Activated CD8-positive, alpha-beta memory T cell treated with anti-CD3 and anti-CD28 coated beads, Interleukin-2, amount 50 U/mL, for 1 hour (primary cell): ENCODE data around the gene SYNJ2.
"Not testable (repeated sequence)": the region's sequence is repeated elsewhere in the genome, so short reads cannot be mapped to it uniquely, and the experiment has no call there.

Experiments
- DNase-seq: peaks from one replicate; pipeline ENCODE4 v3.0.0-alpha.2; 2020; ENCODE audit errors: extremely low read depth

SYNJ2 gene

GRCh38 chr6:157981395-157982101 is at the start of gene SYNJ2:
TSS of gene SYNJ2 (plus strand) at chr6:157981863. CDS start at chr6:157981962, 99 bp downstream.
- DNase-seq, result peak; percentile 53

GRCh38 chr6:157935786-157936185 is 45.9 kb upstream of the SYNJ2 start:
- no peak for DNase-seq

GRCh38 chr6:157937318-157937717 is 44.3 kb upstream of the SYNJ2 start:
- DNase-seq, result no peak

DNA sequence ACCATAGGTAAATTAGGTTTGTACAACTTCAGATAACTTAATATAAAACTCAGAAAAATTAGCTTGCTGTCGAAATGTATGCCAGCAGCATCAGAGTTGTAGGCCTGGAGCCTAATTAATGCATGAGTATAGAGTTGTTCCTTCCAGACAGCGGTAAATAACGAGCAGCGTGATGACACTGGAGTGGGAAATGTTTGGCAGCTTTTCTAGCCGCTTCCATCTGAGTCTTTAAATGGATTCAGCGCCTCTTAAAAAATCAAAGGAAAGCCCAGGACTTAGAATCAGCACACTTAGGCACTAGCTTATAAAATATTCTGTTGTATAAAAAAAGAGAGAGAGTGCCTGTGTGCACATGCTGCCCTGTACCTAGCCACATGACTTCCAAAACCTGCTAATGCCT is 43.7 kb upstream of the SYNJ2 start:
- no peak for DNase-seq

- not testable (repeated sequence) for DNase-seq
Observed at GRCh38 chr6:157940375-157941036, 41.2 kb upstream of the SYNJ2 start.

- DNase-seq, result no peak
Observed at GRCh38 chr6:157941101-157941863, 40.4 kb upstream of the SYNJ2 start.

DNA sequence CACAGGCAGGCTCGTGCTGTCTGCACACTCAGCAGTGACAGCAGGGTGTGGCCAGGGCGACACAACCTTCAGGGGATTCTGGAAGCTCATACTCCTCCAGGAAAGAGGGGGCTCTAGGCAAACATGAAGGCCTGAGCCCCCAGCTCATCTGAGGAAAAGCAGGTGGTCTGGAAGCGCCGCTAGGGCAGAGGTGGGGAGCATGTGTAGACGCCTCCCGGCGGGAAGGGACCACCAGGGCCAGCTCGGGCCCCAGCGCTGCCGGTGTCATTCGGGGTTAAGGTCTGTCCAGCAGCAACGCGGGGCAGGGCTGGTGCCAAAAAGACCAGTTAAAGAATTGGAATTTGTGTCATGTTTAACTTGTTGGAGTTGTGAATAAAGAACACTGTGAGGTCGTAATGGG is 39.3 kb upstream of the SYNJ2 start:
- DNase-seq, result no peak

DNA sequence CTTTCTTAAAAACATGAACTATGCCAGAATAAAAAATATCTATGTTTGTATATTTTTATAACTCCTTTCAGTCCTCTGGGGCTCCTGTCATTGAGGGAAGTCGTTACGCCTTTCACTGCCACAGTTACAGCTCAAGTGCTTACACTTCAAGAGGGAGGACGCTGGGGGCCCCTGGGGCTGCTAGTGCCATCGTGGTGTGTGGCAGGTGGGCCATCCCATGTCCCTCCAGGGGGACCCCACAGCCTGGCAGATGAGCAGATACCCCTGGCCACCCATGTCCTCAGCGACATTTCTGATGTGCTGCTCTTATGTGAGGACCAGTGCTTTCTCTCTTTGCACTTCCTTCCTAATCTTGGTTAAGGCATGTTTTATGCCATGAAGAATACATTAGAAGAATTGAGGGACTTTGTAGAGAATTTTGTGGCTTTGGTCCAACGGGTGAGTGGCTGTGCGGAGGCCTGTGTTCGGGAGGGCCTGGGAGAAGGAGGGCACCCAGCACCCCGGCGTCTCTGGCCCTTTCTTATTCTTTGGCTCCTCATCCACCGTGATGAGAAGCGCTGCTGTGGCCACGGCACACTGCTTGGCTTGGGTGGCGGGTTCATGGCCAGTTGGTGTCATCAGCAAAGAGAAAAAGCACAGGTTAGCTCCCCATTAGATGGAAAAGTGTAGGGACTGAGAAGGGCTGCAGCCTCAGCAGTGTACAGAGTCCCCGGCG is 38.3 kb upstream of the SYNJ2 start:
- no peak for DNase-seq

DNA sequence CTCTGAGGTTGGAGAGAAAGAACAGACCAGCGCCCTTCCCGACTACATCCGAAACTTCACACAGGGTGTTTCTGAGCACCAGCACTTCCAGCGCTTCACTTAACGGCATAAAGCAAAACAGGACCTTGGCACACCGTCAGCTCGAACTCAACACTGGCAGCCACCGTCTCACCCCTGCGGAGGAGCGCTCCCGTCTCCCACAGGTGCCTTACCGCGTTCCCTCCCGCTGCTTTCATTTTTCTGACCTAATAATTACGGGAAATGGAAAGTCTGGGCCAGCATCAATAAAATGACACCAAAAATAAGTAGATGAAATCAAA is 37.7 kb upstream of the SYNJ2 start:
- DNase-seq, result no peak

GRCh38 chr6:157944983-157945931 is 36.4 kb upstream of the SYNJ2 start:
- peak; percentile 17 for DNase-seq

- DNase-seq, result no peak
Observed at GRCh38 chr6:157946053-157946617, 35.5 kb upstream of the SYNJ2 start.

- DNase-seq, result no peak
Observed at GRCh38 chr6:157946865-157947532, 34.7 kb upstream of the SYNJ2 start.

DNA sequence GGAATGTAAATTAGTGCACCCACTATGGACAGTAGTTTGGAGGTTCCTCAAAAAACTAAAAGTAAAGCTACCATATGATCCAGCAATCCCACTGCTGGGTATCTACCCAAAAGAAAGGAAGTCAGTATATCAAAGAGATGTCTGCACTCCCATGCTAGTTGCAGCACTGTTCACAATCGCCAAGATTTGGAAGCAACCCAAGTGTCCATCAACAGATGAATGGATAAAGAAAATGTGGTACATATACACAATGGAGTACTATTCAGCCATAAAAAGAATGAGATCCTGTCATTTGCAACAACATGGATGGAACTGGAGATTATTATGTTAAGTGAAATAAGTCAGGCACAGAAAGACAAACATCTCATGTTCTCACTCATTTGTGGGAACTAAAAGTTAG is 30.8 kb upstream of the SYNJ2 start:
- DNase-seq, result not testable (repeated sequence)

DNA sequence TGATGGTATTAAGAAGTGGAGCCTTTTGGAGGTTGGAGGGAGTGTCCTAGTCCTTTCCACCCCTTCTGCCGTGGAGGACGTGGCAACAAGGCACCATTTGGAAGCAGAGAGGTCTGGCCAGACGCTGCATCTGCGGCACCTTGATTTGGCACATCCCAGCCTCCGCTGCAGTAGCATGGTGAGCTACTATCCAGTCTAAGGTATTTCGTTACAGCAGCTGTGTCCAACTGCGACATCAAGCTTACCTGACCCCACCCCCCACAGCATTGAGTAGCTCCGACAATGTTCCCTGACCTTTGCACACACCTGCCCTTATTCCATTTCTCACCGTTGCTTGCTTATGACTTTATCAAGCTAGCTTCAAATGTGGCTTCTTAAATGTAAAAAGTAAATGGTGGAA is 29.8 kb upstream of the SYNJ2 start:
- no peak for DNase-seq

DNA sequence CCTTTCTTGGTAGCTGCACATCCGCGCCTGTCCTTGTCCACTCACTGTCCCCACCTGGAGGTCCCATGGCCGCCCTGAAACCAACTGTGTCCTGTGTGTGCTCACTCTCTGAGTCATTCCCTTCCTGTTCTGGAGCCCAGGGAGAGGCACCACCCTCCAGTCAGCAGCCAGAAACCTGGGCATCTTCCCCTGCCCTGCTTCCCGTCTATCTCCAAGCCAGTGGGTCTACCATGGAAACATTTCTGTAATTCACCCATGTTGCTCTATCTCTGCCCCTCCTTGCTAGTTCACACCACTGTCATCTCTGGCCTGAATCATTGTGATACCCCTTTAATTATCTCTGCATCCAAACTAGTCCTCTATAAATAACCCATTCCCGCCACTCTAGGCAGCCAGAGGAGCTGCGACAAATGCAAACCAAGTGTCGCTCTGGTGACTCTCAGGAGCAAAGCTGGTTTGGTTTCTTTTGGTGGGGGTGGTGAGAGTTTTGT is 28.8 kb upstream of the SYNJ2 start:
- DNase-seq, result no peak

DNA sequence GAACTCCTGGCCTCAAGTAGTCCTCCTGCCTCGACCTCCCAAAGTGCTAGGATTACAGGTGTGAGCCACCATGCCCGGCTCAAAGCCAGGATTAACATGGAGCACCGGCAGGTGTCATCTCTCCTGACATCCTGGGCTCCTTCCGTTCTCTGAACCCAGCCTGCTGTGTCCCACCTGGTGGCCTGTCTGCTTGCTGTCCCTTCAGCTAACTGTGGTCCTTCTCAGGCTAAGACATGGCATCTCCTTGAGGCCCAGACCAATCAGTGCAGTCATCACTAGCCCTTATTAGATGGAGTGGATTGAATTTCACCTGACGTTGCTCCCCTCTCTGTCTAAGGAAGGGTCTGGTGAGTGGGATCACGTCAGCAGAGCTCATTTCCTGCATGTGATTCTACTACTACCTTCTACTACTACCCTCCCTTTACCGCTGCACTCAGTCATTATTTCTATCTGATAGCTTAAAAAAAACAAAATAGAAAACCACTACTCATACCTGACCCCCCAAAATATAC is 28.0 kb upstream of the SYNJ2 start:
- DNase-seq, result no peak

- DNase-seq, result no peak
Observed at GRCh38 chr6:157954150-157955117, 27.2 kb upstream of the SYNJ2 start.

- no peak for DNase-seq
Observed at GRCh38 chr6:157955675-157956074, 26.0 kb upstream of the SYNJ2 start.
